T-helper 2 cell treated with Interferon-gamma antibody and Interleukin-4, amounts not matched to agents 5 μg/mL and 100 μg/mL, for 36 hours (primary cell): Measurements from ENCODE around the gene ATP6V1G1.
"Not testable (repeated sequence)": the region's sequence is repeated elsewhere in the genome, so short reads cannot be mapped to it uniquely, and the experiment has no call there.

Source experiments
- DNase-seq: peaks from one replicate; pipeline ENCODE4 v3.0.0; 2021; ENCODE audit warnings: low spot score
- H3K27ac Mint-ChIP-seq: one replicate; pipeline ENCODE4 v1.8.0; 2021; ENCODE audit warnings: mild to moderate bottlenecking, mixed read lengths
- H3K27me3 Mint-ChIP-seq: one replicate; pipeline ENCODE4 v1.8.0; 2021; ENCODE audit warnings: low read depth, mixed read lengths
- H3K36me3 Mint-ChIP-seq: one replicate; pipeline ENCODE4 v1.8.0; 2021; ENCODE audit warnings: low read depth, mixed read lengths
- H3K4me1 Mint-ChIP-seq: one replicate; pipeline ENCODE4 v1.8.0; 2021; ENCODE audit warnings: low read depth, mixed read lengths
- H3K4me3 Mint-ChIP-seq: one replicate; pipeline ENCODE4 v1.8.0; 2022; ENCODE audit warnings: mild to moderate bottlenecking, moderate library complexity, mixed read lengths
- H3K9me3 Mint-ChIP-seq: one replicate; pipeline ENCODE4 v1.8.0; 2021; ENCODE audit warnings: mixed read lengths

ATP6V1G1 gene

DNA sequence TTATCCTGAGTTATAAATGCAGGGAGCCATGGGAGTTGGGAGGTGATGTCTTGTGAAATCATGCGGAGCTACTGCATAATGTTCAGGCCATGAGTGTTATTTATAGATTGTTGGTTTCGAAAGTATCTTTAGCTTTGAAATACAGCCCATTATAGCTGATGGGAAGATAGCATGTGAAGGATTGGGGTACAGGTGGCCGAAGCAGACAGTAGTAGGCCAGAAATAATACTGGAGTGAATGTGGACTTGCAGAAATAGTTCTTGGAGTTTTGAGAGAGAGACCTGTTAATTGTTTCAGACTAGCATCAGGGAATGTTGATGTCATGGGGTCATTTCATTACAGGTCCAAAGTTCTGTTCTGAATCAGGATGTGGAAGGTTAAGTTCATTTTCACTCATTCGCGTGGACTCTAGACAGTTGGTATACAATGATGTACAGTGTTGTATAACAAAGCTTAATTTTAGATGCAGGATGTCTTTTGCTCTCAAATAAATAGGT lies 3.8 kb downstream of the ATP6V1G1 start:
- Mint-ChIP-seq H3K27ac (peak overlapping the region; percentile 93), H3K36me3 (peaks cover 63% of the 10 kb centered on the region), H3K9me3 (no peaks in the 10 kb centered on the region), H3K4me3 (peak overlapping the region; percentile 80), H3K27me3 (no peaks in the 10 kb centered on the region), H3K4me1 (peaks cover 52% of the 10 kb centered on the region)
- no peak for DNase-seq

DNA sequence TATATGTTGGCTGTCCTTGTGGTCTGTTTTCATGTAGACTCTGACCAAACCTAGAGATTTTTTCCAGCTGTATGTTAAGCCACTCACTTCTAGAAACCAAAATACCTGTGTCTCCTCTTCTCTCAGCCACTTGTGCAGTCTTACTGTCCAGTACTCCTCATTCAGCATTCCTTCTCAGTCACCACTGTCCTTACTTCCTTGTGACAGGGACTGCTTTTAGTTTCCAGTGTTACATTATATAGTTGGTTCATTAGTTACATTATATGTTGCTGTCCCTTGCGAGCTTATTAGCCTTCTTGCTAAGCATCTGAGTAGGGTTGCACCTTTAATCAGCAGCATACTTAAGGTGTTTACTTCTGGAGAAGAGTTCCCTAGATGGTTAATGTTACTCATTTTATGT lies 4.3 kb downstream of the ATP6V1G1 start:
- DNase-seq = no peak
- H3K36me3 Mint-ChIP-seq = peaks cover 67% of the 10 kb centered on the region

DNA sequence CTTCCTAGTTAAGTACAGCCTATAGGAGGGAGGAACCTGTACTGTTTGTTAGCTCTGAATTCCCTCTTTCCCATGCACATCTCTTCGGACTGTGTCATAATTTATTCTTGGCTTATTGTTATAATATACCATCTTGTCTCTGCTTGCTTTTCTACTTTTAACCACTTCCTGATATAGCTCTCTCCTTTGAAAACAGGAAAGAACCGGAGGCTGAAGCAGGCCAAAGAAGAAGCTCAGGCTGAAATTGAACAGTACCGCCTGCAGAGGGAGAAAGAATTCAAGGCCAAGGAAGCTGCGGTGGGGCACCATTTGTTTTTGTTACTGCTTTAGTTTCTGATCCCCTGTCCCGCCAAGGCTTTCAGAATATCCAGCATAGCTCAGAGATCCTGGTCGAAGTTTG lies 4.8 kb downstream of the ATP6V1G1 start:
- no peaks in the 10 kb centered on the region for H3K9me3 Mint-ChIP-seq
- no peaks in the 10 kb centered on the region for H3K27me3 Mint-ChIP-seq
- H3K36me3 Mint-ChIP-seq = peaks cover 70% of the 10 kb centered on the region
- peak; percentile 48 for DNase-seq
- peak overlapping the region; percentile 80 for H3K4me3 Mint-ChIP-seq
- peak overlapping the region; percentile 93 for H3K27ac Mint-ChIP-seq
- peaks cover 50% of the 10 kb centered on the region for H3K4me1 Mint-ChIP-seq

More for the DNA sequence above, 4.3 kb downstream of the ATP6V1G1 start:
- Mint-ChIP-seq H3K27me3 (no peaks in the 10 kb centered on the region), H3K9me3 (no peaks in the 10 kb centered on the region), H3K4me3 (peak overlapping the region; percentile 80), H3K27ac (peak overlapping the region; percentile 93), H3K4me1 (peaks cover 56% of the 10 kb centered on the region)

DNA sequence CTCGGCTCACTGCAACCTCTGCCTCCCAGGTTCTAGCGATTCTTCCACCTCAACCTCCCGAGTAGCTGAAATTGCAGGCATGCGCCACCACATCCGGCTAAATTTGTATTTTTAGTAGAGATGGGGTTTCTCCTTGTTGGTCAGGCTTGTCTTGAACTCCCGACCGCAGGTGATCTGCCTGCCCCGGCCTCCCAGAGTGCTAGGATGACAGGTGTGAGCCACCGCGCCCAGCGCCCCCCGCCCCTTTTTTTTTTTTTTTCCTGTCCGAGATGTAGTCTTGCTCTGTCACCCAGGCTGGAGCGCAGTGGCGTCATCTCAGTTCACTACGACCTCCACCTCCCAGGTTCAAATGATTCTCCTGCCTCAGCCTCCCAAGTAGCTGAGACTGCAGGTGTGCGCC lies 6.6 kb downstream of the ATP6V1G1 start:
- Mint-ChIP-seq H3K27ac (no peak overlapping the region), H3K9me3 (no peaks in the 10 kb centered on the region), H3K27me3 (no peaks in the 10 kb centered on the region), H3K36me3 (peaks cover 75% of the 10 kb centered on the region), H3K4me1 (peaks cover 42% of the 10 kb centered on the region), H3K4me3 (no peak overlapping the region)
- DNase-seq = no peak

DNA sequence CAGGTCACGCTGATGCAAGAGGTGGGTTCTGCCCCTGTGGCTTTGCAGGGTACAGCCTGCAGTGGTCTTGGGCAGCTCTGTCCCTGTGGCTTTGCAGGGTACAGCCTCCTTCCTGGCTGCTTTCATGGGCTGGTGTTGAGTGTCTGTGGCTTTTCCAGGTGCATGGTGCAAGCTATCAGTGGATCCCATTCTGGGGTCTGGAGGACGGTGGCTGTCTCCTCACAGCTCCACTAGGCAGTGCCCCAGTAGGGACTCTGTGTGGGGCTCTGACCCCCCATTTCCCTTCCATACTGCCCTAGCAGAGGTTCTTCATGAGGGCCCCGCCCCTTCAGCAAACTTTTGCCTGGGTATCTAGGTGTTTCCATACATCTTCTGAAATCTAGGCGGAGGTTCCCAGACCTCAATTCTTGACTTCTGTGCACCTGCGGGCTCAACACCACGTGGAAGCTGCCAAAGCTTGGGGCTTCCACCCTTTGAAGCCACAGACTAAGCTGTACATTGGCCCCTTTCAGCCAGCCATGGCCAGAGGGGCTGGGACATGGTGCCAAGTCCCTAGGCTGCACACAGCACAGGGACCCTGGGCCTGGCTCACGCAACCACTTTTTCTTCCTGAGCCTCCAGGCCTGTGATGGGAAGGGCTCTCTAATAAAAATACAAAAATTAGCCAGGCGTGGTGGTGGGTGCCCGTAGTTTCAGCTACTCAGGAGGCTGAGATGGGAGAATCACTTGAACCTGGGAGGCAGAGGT lies 13.1 kb downstream of the ATP6V1G1 start:
- not testable (repeated sequence) for H3K9me3 Mint-ChIP-seq, H3K27ac Mint-ChIP-seq, H3K4me1 Mint-ChIP-seq, H3K27me3 Mint-ChIP-seq, DNase-seq, H3K4me3 Mint-ChIP-seq
- H3K36me3 Mint-ChIP-seq = peaks cover 59% of the 10 kb centered on the region

DNA sequence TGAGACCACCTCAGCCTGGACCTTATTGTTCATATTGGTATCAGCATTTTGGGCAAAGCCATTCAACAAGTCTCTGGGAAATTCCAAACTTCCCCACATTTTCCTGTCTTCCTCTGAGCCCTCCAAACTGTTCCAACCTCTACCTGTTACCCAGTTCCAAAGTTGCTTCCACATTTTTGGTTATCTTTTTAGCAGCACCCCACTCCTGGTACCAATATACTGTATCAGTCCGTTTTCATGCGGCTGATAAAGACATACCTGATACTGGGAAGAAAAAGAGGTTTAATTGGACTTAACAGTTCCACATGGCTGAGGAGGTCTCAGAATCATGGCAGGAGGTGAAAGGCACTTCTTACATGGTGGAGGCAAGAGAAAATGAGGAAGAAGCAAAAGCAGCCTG lies 14.2 kb downstream of the ATP6V1G1 start:
- H3K9me3 Mint-ChIP-seq, H3K4me3 Mint-ChIP-seq, H3K27ac Mint-ChIP-seq, H3K4me1 Mint-ChIP-seq, H3K27me3 Mint-ChIP-seq, DNase-seq: not testable (repeated sequence)
- peaks cover 52% of the 10 kb centered on the region for H3K36me3 Mint-ChIP-seq

DNA sequence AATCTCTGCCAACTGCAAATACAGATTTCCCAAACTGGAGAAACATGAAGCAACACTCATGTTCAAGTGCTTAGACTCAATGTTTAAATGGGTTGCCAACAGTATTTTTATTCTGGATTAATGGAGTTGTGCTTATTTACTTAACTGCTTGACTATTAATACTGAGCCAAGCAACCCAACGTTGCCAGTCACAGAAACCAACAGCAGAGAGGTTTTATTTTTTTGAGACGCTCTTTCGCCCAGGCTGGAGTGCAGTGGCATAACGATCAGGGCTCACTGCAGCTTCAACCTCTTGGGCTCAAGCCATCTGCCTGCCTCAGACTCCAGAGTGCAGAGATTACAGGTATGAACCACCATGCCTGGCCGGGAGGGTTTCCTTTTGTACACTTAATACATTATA lies 15.1 kb downstream of the ATP6V1G1 start:
- DNase-seq = no peak
- no peaks in the 10 kb centered on the region for H3K4me1 Mint-ChIP-seq
- peaks cover 47% of the 10 kb centered on the region for H3K36me3 Mint-ChIP-seq
- H3K27ac Mint-ChIP-seq = no peak overlapping the region
- peaks cover 10% of the 10 kb centered on the region for H3K9me3 Mint-ChIP-seq
- no peaks in the 10 kb centered on the region for H3K27me3 Mint-ChIP-seq
- no peak overlapping the region for H3K4me3 Mint-ChIP-seq

DNA sequence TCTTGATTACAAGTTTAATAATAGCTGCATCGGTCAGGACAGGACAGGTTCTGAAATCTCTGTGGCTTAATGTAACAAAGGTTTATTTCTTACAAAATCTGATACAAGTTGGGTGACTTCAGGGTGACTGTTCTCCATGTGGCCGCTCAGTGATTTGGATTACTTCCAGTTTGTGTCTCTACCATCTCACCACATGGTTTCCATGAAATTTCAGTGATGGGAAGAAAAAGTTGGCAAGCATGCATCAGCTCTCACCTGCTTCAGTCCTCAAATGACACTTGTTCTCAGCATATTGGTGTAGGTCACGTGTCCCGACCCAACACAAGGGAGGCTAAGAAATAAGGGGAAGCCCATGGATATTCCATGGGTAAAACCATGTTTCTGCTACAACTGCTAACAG lies 15.7 kb downstream of the ATP6V1G1 start:
- peaks cover 10% of the 10 kb centered on the region for H3K9me3 Mint-ChIP-seq
- peaks cover 41% of the 10 kb centered on the region for H3K36me3 Mint-ChIP-seq
- no peaks in the 10 kb centered on the region for H3K27me3 Mint-ChIP-seq
- no peaks in the 10 kb centered on the region for H3K4me1 Mint-ChIP-seq
- H3K4me3 Mint-ChIP-seq = no peak overlapping the region
- DNase-seq = no peak
- H3K27ac Mint-ChIP-seq = no peak overlapping the region

DNA sequence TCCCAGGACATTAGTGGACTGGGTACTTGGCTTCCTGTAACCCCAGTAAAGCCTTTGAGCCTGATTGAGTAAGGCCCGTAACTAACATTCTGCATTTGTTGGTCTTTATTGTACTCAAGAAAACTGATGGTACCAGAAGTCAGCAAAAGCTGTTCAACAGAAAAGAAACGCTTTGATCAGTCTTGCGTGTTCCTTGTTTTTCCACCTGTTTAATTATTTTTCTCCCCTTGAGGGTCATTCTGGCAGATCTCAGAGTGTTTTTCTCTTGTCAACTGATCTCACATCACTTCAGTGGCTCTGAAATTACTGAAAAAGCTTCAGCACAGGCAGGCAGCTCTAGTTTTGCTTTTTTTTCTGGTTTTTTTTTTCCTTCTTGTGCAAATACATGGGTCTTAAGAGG lies 17.4 kb downstream of the ATP6V1G1 start:
- Mint-ChIP-seq H3K4me3 (no peak overlapping the region), H3K27me3 (no peaks in the 10 kb centered on the region), H3K4me1 (peaks cover 3% of the 10 kb centered on the region), H3K27ac (no peak overlapping the region), H3K9me3 (peaks cover 10% of the 10 kb centered on the region), H3K36me3 (peaks cover 25% of the 10 kb centered on the region)
- DNase-seq = no peak

DNA sequence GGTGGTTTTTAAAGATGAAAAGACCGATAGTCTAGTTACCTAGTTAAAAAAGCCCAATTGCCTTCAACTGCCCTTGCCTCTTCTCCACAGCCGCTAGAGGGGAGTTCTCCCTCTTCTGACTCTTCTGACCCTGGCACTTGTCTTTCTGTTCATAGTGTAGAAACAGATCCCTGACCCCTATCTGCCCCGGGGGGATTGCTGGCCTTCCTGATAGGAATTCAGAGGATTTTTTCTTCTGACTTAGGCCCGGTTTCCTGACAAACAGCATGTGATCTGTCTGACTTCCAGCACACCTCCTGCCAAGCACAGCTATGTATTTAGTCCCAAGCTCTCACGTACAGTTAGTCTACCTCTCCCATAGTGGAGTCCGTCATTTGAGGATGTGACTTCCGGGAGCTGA lies 18.5 kb downstream of the ATP6V1G1 start:
- H3K4me3 Mint-ChIP-seq = no peak overlapping the region
- no peak overlapping the region for H3K27ac Mint-ChIP-seq

DNA sequence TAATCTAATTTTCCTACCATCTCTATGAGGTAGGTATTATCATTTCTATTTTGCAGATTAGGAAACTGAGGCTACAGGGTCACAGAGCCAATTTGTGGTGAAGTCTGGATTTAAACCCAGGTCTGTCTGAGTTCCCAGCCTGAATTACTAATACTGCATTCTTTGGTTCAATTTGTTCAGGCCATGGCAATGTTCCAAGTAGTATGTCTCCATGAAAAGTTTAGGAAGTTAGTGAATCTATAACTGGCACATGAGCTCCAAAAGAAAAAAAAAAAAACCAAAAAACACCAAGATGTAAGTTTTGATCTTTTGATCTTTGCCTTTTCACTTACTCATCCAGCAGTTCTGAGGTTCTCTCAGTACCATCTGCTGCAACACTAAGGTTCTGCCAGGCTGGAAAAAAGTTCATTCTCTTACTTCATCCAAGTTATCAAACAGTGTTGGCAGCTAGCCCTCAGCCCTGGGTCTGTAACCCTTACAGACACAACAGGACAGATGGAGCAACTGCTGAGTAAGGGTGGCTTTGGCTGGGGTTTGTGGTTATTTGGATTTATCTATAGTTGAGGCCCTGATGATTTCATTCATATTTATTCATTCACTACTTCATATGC lies 19.1 kb downstream of the ATP6V1G1 start:
- no peak overlapping the region for H3K4me3 Mint-ChIP-seq
- no peaks in the 10 kb centered on the region for H3K27me3 Mint-ChIP-seq
- peaks cover 8% of the 10 kb centered on the region for H3K4me1 Mint-ChIP-seq
- DNase-seq = no peak
- peaks cover 9% of the 10 kb centered on the region for H3K36me3 Mint-ChIP-seq
- no peak overlapping the region for H3K27ac Mint-ChIP-seq
- H3K9me3 Mint-ChIP-seq = peaks cover 5% of the 10 kb centered on the region

More for the DNA sequence above, 18.5 kb downstream of the ATP6V1G1 start:
- no peak for DNase-seq
- Mint-ChIP-seq H3K4me1 (peaks cover 8% of the 10 kb centered on the region), H3K9me3 (peaks cover 10% of the 10 kb centered on the region), H3K27me3 (no peaks in the 10 kb centered on the region), H3K36me3 (peaks cover 14% of the 10 kb centered on the region)

DNA sequence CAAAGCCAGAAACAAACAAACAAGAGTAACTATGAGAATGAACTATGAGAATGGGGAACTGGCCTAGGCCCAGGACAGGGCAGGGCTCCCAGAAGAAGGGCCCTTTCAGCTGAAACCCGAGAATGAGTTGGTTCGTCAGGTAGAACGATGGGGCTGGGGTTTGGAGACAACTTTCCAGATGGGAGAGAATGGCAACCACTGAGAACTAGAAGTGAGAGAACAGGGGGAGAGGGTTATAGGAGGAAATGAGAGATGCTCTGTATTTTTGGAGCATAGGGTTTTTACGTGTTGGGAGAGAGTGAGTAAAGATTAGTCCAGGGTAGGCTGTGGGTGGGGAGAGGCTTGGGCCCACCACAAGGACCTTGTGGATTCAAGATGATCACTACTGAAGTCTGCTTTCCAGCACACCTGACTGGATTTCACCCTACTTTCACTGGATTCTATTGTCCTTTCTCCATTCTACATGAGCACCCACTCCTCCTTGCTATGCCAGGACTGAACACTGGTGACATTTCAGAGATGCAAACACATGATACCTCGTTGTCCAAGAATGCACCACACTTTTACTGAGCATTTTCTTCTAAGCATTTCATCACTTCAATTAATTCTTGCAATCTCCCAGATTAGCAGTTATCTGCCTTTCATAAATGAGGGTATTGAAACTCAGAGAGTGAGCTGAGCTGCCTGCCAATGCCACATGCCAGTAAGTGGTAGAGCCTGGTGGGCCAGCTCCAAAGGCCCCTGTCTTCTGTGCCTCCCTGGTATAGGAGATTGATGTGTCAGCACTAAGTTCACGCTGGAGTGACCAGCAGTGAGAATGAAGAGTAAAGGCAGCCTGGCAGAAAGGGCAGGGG lies 20.3 kb downstream of the ATP6V1G1 start:
- no peak overlapping the region for H3K27ac Mint-ChIP-seq
- no peaks in the 10 kb centered on the region for H3K27me3 Mint-ChIP-seq
- no peak overlapping the region for H3K4me3 Mint-ChIP-seq

DNA sequence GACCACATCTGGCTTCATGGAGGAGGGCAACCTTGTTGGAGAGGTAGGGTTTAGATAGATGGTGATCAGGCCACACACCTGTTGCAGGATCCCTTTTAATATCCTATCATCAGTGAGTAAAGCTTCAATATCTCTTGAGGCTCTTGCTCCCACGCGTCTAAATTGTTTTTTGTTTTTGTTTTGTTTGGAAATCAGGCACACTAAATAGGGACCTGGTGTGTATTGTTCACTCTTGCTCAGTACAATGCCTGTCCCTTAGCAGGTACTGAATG lies 20.9 kb downstream of the ATP6V1G1 start:
- Mint-ChIP-seq H3K27me3 (no peaks in the 10 kb centered on the region), H3K9me3 (no peaks in the 10 kb centered on the region), H3K27ac (no peak overlapping the region), H3K4me3 (no peak overlapping the region), H3K36me3 (peaks cover 4% of the 10 kb centered on the region), H3K4me1 (peaks cover 24% of the 10 kb centered on the region)
- no peak for DNase-seq

More for the DNA sequence above, 20.3 kb downstream of the ATP6V1G1 start:
- Mint-ChIP-seq H3K4me1 (peaks cover 19% of the 10 kb centered on the region), H3K9me3 (no peaks in the 10 kb centered on the region), H3K36me3 (peaks cover 4% of the 10 kb centered on the region)
- DNase-seq = no peak
